GM20431 (cell line): Measurements from ENCODE around the gene LHFPL3.

ENCODE experiments used
- in situ Hi-C: fragments of 300-500 bp; cut with MseI, MboI; formaldehyde crosslinking; loops from one replicate; pipeline ENCODE4 v1.15.0; 2020; ENCODE audit warnings: low sequenced_read_pairs; ENCODE audit not compliant: unreplicated experiment

The LHFPL3 gene

DNA sequence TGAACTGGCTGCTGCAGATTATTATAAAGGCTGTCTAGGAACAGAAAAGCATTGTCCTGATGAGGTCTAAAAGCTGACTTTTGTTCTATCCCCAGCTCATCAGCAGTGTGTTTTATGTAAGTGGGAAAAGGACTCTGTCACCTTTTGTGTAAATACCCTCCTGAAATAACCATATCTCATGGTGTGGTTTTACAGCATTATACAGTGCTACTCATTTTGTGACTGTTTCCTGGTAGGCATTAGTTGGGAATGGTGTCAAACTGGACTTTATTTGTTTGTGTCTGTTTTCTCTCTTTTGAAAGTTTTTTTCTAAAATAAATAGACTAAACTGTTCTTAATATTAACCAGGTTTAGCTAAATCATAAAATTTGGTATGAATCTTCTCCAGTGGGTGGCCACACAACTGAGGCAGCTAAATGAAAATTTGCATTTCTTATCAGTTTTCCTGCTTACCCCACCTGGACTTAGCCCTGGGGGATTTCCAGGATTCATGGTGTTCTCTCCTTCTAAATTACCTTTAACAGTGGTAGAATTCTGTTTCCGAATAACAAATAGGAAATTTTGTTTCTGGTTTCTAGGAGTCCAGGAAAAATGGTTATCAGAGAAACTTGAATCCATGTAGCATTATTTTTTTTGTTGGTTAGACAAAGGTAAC lies 140.9 kb downstream of the LHFPL3 start:
- in situ Hi-C loops, result no loop called here

DNA sequence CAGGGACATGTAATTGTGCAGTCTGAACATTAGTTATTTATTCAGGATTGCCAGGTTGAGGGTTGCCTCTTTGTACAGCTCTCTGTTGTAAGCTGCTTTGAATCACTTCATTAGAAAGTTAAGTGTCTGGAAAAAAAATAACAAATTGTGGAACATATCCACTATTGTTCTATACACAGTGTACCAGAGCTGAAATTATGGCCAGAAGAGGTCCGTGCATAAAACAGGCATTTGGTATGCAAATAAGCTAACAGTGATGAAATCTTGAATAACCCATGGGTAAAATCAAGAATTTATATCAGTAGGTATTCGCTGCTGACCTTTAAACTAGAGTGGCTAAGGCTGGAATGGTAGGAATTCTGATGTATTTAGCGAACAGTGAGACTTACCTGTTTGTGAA lies 152.1 kb downstream of the LHFPL3 start:
- in situ Hi-C loops, result no loop called here

GRCh38 chr7:104482362-104483037 lies 154.1 kb downstream of the LHFPL3 start:
- in situ Hi-C loops, result no loop called here

GRCh38 chr7:104486931-104487330 lies 158.5 kb downstream of the LHFPL3 start:
- in situ Hi-C loops, result no loop called here

GRCh38 chr7:104487642-104488041 lies 159.2 kb downstream of the LHFPL3 start:
- in situ Hi-C loops, result no loop called here

DNA sequence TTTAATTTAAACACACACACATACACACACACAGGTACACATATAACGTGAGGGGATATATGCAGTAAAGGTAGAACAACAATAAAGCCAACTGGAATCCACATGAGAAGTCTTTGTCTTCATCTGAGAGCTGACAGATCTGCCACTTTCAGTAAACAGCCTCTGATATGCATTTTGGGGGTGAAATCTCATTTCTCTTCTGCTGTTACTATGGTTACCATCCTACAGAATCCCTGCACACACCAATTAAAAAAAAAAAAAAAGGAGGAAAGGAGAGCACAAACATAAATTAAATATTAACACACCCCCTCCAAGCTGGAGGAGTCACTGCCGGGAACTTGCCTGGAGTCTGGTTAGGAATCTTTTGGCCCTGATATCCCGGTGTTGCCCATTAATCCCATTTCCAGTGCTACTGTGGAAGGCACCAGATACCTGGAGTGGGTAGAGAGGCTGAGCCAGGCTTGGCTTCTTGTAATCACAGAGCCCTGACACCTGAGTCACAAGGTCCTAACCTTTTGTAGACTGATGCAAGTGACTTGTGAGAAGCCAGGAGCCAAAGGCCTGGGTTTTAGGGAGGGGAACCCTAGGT lies 169.1 kb downstream of the LHFPL3 start:
- in situ Hi-C loops, result no loop called here

DNA sequence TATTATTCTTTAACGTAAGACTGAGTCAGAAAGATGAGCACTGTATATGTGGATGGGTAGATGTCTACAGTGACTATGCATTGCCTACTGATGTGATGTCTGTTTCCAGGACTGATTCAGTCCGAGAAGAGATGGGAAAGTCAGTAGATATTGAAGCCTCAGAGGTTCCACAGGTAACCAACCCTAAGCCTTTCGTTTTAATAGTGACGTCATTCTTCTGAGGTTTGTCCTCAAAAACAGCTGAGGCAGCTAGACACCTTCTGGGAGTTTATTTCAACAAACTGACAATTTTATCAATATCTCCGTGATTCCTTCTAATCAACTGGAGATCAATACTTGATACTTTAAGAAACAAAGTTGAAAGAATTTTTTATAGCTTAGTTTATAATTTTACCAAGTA lies 171.6 kb downstream of the LHFPL3 start:
- in situ Hi-C loops, result no loop called here

- in situ Hi-C loops, result no loop called here
These were observed 181.5 kb downstream of the LHFPL3 start for GRCh38 chr7:104509874-104510273.

- in situ Hi-C loops, result no loop called here
These were observed 196.4 kb downstream of the LHFPL3 start for GRCh38 chr7:104524853-104525252.

DNA sequence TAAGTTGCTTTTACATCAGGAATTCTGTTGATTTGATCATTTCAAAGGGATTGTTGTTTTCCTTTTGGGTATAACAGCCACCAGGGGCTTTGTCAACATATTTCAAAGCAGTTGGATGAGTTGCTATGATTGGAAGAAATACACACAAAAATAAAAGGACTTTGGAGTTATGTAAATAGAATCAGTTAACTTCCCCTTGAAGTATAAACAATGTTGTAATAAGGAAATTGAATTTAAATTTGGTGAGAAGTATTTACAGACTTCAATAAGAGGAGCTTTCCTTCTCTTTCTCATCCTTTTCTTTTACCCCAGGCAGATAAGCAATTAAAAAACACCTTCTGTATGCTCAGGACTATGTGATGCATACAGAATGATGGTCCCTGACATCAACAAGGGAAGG lies 199.7 kb downstream of the LHFPL3 start:
- in situ Hi-C loops, result no loop called here

DNA sequence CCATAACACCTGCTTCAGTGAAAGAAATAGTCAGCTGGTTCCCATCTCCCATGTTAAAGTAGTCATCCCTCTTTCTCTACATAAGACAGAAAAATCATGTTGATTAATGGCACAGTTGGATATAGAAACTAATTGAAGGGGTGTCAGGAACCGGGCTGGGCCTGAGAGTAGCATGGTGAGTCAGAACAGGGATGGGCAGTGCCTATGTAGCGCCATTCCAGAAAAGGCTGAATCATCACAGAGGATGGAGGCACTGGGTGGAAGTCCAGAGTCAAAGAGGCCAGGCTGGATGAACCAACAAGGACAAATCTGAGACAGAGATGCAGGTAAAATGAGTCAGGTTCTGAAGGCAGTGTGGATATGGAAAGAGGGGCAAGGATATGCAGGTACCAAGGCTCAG lies 201.2 kb downstream of the LHFPL3 start:
- in situ Hi-C loops, result no loop called here

GRCh38 chr7:104530251-104530650 lies 201.8 kb downstream of the LHFPL3 start:
- in situ Hi-C loops, result no loop called here

- in situ Hi-C loops, result no loop called here
These were observed 205.7 kb downstream of the LHFPL3 start for GRCh38 chr7:104534149-104534548.

DNA sequence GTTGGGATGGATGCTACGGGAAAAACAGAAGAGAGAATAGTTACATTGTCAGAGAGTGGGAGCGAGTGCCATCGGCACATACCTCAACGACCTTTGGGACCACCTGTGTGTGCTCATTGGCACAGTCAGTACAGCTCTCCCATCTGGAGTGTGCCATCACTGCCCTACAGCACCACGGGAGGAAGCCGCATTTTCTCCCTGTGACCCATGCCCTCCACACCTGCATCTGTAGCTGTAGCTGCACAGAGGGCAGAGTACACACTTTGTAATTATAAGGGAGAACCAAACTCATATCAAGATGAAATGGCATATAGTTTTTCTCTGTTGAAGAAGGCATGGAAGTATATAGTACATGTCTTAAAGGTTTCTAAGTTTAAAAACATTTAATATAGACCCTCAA lies 207.4 kb downstream of the LHFPL3 start:
- in situ Hi-C loops, result no loop called here

DNA sequence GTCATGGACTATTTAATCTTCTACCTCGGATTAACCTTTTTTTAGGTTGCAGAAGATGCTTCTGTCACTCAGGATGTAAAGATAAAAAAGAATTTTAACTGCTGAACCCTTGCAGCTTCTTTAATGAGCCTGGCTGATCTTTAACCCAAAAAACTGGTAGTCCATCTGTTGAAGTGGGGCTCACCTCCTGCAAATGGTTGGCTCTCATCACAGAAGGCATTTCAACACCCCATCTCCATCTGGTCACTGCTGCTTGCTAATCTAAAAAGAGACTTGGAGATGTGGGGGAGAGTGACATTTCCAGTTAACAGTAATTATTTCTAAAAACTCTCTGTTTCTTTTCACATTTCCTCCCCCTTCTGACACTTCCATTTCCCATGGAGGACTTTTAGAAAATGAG lies 208.6 kb downstream of the LHFPL3 start:
- in situ Hi-C loops, result no loop called here

DNA sequence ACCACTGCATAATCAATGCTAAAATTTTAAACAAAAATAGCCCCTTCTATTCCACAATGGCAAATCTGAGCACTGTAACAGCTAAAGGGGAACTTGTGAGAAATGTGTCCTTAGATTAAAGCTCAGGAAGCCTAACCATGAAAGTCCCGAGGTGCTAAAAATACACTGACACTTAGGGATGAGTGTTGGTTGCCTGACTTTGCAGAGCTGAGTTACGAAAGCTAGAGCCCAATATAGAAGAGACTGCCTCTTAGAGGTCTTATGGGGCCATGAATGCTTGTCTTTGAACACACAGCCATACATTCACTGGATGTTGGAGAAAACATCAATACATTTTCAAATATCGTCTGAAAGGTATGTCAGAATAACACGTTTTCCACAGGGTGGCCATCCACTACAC lies 209.7 kb downstream of the LHFPL3 start:
- in situ Hi-C loops, result no loop called here

DNA sequence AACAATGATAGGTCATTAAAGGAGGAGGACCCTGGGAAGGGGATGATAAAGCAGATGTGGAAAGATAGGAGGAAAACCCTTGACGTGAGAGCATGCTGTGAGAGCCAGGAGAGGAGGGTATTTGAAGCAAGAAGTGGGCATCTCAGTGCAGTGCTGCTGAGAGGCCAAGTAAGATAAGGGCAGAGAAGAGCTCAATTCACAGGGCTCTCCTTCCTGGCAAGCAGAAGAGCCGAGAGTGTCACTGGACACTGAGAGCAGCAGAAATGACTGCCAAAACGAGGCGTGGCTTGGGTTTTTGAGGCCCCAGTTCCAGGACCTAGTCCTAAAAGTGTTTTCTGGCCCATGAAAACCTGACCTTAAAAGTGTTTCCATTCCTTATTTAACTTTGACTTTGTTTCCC lies 213.5 kb downstream of the LHFPL3 start:
- in situ Hi-C loops, result no loop called here

DNA sequence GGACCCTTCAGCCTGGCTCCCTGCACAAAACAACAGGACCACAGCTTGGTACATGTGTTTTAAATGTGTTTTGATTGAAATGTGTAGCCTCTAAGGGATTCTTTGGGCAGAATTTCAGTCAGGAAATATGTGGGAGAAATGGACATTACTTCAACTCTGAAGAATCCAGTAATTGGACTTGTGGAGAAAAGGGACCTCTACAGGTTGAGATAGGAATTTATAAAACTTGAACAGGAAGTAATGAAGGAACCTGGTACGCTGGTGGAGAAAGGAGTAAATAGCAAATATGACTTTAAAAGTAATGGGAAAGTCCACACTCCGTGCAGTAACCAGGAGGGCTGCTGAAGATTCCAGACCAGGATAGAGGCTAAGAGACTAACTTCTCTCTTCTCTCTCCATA lies 220.5 kb downstream of the LHFPL3 start:
- in situ Hi-C loops, result no loop called here

GRCh38 chr7:104550362-104550761 lies 222.0 kb downstream of the LHFPL3 start:
- in situ Hi-C loops, result no loop called here

GRCh38 chr7:104551226-104551625 lies 222.8 kb downstream of the LHFPL3 start:
- in situ Hi-C loops, result no loop called here

- in situ Hi-C loops, result no loop called here
These were observed 223.7 kb downstream of the LHFPL3 start for GRCh38 chr7:104552102-104552501.

DNA sequence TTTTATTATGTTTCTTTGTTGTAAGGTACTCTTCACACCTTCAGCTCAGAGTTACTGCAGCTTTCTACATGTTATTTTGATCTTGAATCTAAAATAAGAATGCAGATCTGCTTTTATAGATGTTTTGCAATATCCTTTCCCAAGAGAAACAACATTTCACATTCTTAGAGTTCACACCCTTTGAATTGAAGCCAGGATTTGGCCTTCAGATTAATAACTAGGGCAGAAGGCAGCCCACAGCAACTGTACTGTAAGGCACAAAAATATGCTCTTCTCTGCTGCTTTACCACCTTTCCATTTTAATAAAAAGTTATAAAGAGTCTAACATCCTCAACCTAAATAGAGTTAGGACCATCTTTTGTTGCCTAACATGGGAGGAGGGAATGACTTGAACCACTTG lies 224.7 kb downstream of the LHFPL3 start:
- in situ Hi-C loops, result no loop called here
